Activated CD4-positive, alpha-beta T cell treated with anti-CD3 and anti-CD28 coated beads for 4 hours (primary cell): ENCODE data around the gene RAP1A.

Experiments used
- DNase-seq, 2 donors: peaks; one replicate each; pipeline ENCODE4 v3.0.0-alpha.2; 2020

Gene RAP1A

DNA sequence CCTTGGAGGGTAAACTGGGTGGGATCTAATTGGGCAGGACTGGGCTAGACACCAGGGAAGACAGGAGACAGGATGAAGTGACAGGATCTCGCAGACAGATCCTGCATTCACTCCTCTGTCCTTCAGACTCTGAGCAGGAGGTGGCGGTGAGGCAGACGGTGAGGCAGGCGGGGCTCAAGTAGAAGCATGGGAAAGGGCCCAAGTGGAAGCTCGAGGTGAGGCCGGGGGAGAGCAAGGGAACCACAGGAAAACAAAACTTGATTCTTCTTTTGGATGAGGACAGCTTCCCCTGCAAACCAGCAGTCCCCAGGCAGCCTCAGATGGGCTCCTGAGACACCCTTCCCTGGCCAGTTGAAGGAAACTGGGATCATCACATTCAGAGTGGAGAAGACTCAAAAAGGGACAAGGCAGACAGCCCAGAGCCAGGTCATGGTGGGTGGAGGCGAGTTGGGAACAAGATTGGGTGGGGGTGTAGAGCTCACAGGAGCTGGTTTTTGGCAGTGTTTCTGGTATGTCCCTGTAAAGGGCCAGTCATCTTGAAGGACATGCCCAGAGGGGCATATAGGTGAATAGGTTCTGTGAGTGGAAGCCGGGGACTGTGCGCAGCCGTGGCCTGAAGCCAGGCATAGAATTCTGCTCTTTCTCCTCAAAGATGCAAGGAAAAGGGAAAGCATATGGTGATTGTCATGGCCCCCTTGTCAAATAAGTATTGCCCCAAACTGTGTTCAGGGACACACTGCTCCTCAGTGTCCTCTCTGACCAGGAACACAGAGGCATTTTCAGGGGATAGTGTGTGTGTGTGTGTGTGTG lies 101.6 kb downstream of the RAP1A start:
- no peak for DNase-seq

GRCh38 chr1:111723091-111723806 lies 103.7 kb downstream of the RAP1A start:
- no peak for DNase-seq

DNA sequence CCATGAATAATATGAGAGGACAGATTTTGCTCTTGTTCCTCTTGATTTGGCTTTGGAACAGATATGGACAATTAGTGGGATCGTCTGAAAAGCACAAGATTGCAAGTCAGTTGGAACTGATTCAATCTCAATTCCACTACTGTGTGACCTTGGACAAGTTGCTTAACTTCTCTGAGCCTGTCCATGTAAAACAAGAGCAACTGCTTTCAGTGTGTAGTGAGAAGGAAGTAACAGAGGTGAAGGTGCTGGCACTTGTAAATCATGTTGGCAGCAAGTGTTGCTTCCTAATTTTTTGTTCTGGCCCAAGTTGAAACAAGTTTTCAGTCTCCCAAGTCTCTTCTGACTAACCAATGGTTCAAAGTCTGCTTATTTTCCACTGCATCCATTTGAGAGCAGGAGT lies 104.3 kb downstream of the RAP1A start:
- no peak for DNase-seq

GRCh38 chr1:111725192-111725591 lies 105.6 kb downstream of the RAP1A start:
- no peak for DNase-seq

DNA sequence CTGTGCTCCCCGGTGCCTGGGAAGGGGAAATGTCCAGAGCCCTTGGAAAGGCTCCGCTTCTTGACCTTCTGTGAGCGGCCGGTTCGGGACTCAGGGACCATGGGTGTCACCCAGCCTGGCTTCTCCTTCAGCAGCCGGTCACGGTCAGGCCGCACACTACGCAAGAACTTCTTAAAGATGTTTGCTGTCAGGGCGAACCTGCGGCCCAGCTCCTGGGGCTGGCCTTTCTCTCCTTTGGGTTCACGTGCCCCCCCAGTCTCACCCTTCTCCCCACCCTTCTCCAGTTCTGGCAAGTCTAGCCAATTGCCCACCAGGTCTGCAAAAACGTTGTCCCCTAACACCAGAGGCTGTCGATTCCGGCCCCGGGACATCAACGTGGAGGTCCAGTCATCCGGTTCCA lies 107.5 kb downstream of the RAP1A start:
- DNase-seq: no peak

- no peak for DNase-seq
Measured at GRCh38 chr1:111729271-111729921, 109.8 kb downstream of the RAP1A start.

DNA sequence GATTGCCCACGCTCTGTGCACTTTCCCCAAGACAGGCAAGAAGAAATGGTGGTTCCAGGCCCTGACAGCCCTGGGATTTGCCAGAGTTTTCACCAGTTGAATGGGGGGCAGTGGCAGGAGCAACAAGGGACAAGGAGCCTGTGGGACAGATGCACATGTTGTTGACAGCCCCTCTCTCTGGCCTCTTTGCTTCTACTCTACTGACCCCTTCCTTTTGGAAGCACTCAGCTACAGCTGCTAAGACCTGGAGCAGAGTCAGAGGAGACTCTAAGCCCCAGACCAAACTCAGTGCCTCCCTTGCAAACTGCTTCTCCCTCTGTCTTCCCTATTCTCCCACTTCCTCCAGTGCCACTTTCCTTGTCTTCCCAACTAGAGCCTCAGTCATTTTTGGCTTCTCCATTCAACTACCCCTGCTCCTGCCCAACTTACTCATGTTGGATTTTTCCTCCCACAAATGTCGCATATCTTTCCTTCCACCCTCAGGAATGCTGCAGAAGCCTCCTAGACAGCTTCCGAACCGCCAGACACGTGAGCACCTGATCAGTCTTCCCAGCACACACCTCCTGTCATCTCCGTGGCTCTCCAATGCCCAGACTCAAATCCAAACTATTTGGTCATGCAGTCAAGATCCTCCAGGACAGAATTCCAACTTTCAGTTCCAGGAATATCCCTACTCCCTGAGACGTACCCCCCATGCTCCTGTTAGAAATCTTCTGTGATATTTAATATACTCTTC lies 110.5 kb downstream of the RAP1A start:
- DNase-seq: no peak

DNA sequence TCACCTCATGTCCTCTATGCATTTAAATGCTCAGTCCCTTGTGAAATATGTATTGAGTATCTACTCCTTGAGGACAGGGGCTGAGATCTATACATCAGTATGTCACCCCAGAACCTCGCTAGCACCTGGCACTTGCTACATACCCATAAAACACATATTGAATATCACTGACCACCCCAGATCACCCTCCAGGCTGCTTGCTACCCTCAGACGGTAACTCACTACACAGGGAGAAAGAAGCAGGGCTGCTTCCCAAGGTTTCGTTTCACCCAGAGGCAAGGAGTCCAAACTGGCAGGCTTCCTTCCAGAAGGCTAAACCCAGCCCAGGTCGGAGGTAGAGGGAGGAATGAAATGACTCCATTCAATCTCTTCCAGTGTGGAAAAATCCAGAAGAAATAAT lies 111.1 kb downstream of the RAP1A start:
- no peak for DNase-seq

- DNase-seq: no peak
Measured at GRCh38 chr1:111731956-111732355, 112.4 kb downstream of the RAP1A start.

DNA sequence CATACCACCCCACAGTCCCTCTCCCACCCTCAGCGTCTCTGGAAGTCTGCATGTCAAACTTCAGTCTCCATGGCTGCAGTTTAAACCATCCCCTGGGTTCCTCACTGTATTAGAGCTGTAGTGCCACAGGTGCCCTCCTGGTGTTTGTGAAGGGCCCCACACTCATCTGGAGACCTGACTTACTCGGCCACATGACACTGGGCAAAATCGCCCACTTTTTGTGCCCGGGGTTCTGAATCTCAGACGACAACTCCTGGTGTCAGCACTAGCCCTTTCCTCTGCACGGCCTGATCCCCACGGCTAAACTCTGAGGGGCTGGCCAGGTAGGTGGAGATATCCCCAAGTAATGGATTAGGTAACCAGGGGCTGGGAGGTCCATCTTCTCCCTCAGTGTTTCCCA lies 113.1 kb downstream of the RAP1A start:
- DNase-seq: no peak

DNA sequence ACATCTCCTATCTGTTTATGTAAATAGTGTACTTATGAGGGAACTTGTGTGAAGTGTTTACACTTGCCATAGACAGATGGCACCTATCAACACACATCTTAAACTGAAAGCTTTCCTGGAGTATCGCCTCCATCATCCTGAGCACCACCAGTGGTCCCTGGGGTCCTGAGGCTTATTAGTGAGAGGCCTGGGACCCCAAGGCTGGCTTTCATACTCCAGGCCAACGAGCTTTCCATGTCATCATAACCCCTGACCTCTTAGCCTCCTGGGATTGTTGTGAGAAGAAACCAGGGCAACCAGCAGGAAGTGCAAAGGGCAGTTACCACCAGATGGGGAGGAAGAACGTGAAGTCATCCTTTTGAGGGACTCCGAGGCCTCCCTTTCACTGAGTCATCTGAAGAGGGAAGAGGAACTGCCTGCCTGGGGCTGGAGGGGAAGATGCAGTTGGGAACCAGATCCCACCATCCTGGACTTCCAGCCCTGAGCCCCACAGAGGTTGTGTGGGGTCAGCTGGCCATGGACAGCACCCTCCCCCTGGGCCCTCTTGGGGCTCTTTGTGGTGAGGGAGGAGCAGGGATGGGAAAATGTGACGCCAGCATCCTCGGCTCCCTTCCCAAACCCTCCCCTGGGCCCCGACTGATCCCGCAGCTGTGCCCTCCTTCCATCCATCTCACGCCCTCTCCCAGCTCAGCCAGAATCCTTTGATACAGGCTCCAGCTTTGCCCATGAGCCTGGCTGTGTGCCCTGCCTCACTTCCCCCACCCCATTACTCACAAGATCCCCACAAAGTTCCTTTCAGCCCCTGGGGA lies 113.8 kb downstream of the RAP1A start:
- DNase-seq: no peak

- DNase-seq: no peak
Measured at GRCh38 chr1:111733992-111734341, 114.4 kb downstream of the RAP1A start.

DNA sequence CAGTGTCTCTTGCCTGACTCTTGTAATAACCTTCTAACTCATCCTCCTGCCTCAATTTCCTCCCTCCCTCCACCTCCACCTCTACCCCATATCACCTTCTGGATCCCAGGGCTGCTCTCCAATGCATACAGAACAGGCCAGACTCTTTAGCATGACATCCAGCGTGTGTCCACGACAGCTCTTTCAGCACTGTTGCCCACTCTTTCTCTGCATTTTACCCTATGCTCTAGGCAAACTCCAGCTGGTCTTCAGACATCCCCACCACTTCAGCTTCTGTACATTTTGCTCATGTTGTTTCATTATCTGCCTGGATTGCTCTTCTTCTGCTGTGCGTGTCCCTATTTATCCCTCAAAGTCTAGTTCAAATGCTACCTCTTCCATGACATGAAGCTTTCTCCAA lies 114.8 kb downstream of the RAP1A start:
- no peak for DNase-seq

DNA sequence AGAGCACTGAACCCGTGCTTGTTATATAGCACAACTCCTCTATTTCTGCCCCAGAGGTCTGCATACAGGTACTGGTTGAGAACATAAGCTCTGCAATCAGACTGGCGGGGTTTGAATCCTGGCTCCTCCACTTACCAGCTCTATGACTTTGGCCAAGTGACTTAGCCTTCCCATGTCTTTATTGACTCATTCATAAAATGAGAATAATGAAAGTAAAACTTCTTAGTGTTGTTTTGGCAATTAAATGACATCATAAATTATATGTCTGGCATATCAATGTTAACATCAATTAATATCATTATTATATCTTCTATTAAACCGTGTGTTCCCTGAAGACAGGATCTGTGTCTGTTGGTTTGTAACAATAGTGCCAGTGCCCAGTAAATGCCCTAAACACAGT lies 115.3 kb downstream of the RAP1A start:
- DNase-seq: no peak

DNA sequence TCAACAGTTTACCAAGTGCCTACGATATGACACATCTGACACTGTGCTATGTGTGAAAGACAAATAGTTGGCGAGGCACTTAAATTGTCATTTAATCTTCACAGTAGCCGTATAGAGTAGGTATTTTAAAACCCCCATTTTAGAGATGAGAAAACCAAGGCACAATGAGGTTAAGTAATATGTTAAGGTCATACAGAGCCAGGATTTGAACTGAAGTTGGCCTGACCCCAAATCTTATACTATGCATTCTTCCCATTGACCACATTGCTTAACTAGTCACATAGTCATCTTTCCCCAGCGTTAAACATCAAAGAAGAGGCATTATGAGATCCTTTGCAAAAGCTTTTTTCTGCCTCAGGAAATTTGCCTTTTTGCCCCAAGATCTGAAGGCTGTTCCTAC lies 115.7 kb downstream of the RAP1A start:
- no peak for DNase-seq

GRCh38 chr1:111735858-111736544 lies 116.4 kb downstream of the RAP1A start:
- no peak for DNase-seq

- no peak for DNase-seq
Measured at GRCh38 chr1:111736548-111737215, 117.1 kb downstream of the RAP1A start.

- DNase-seq: no peak
Measured at GRCh38 chr1:111737216-111738132, 117.9 kb downstream of the RAP1A start.

- DNase-seq: no peak
Measured at GRCh38 chr1:111738133-111738435, 118.5 kb downstream of the RAP1A start.

DNA sequence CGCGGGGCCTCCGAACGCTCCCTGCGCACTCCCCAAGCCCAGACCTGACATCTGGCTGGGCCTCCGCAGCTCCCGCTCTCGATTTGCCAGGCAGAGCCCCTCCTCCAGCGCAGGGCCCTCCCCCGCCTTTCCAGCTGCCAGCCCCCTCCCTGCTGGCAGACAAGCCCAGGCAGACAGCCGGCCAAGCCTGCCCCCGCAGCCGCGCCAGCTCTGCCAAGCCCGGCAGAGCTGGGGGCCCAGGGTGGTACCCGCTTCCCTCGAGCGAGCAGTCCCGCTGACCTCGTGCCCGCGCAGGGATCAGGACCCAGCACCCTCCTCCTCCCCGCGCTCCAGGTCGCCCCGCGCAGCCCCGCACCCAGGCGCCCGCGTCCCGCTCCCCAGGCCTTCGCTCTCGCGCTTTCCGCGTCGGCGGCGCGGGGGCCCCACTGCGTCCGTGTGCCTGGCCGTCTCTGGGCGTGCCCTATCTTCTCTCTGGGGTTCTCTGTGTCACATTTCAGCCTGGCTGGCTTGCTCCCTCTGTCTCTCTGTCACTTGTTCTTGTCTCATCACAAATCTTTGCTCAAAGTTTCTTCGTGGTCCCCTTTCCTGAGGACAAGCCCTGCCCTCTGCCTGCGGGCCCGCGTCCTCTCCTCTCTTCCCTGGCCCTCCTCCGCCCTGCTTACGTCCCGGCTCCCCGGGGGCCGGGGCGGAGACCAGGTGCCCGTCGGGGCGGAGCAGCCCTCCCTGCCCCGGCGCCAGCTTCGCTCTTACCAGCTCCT lies 119.0 kb downstream of the RAP1A start:
- DNase-seq: peak; percentile 40
